Measurements from ENCODE around the gene THRB. TPM values are rescaled to one million over a fixed set of nuclear protein-coding genes. Genes with fewer than 3 reads are reported as not detected.
A peak's percentile ranks its signal among the peaks of the same experiment; 100 is the strongest.

The THRB gene
- polyA plus RNA-seq, 1 of the 3 experiments (the other 2 are of a cell fraction) = 0.02 TPM

DNA sequence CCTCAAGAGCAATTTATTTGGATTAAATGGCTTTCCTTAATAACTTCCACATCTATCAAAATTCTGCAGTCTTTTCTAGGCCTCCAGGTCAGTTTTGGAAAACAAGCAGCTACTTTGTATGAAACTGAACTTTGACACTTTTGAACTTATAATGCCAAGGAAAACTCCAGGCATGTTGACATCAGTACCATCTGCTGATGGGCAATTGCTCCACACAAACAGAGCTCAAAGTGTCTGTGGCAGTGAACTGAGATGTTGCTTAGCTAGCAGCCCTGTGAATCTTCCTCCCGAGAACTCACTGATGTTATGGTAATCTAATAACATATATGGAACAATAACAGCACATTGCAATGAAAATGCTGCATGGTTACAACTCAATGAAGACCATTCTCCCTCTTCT, 250.2 kb downstream of the THRB start:
- WGBS (ENCODE audit: low lambda C conversion rate) = 100% methylated on average over 1 of the region's 1 CpG
- TF ChIP-seq GATA2 (CRISPR knock-in tag; IDR thresholded peaks at IDR 0.05) = no peak
- no peak for TF ChIP-seq RFX5 (IDR thresholded peaks at IDR 0.05; ENCODE audit: low read length)
- TF ChIP-seq, protein P1, sequence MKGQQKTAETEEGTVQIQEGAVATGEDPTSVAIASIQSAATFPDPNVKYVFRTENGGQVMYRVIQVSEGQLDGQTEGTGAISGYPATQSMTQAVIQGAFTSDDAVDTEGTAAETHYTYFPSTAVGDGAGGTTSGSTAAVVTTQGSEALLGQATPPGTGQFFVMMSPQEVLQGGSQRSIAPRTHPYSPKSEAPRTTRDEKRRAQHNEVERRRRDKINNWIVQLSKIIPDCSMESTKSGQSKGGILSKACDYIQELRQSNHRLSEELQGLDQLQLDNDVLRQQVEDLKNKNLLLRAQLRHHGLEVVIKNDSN (IDR thresholded peaks at IDR 0.05; ENCODE audit: borderline replicate concordance, low read depth) = no peak
- no peak for TF ChIP-seq RXRA (IDR thresholded peaks at IDR 0.05; ENCODE audit: borderline replicate concordance, low read depth)
- TF ChIP-seq MXI1 (IDR thresholded peaks at IDR 0.05; ENCODE audit: low read depth, low read length) = no peak
- TF ChIP-seq RAD21 (IDR thresholded peaks at IDR 0.05; ENCODE audit: low read length) = no peak
- TF ChIP-seq, protein P2, sequence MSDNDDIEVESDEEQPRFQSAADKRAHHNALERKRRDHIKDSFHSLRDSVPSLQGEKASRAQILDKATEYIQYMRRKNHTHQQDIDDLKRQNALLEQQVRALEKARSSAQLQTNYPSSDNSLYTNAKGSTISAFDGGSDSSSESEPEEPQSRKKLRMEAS (IDR thresholded peaks at IDR 0.05; ENCODE audit: low read depth) = no peak
- TF ChIP-seq, protein P3, sequence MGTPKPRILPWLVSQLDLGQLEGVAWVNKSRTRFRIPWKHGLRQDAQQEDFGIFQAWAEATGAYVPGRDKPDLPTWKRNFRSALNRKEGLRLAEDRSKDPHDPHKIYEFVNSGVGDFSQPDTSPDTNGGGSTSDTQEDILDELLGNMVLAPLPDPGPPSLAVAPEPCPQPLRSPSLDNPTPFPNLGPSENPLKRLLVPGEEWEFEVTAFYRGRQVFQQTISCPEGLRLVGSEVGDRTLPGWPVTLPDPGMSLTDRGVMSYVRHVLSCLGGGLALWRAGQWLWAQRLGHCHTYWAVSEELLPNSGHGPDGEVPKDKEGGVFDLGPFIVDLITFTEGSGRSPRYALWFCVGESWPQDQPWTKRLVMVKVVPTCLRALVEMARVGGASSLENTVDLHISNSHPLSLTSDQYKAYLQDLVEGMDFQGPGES (IDR thresholded peaks at IDR 0.05; ENCODE audit: low read depth, low read length) = no peak
- no peak for TF ChIP-seq TAF1 (IDR thresholded peaks at IDR 0.05; ENCODE audit: borderline replicate concordance, low read depth, low read length)
- no peak for TF ChIP-seq YY1 (IDR thresholded peaks at IDR 0.05; ENCODE audit: low read depth)
- no peak for TF ChIP-seq FOXM1 (IDR thresholded peaks at IDR 0.05; ENCODE audit: low read depth)
- TF ChIP-seq NRF1 (IDR thresholded peaks at IDR 0.05; ENCODE audit: low read depth, low read length) = no peak
- TF ChIP-seq JUND (IDR thresholded peaks at IDR 0.05) = no peak
- Histone ChIP-seq H3K27ac (ENCODE audit: low read depth in 2 of 2, low read length in 1 of 2) (no peak overlapping the region), H3K9me2 (no peaks in the 10 kb centered on the region), H3K27me3 (ENCODE audit: insufficient read depth) (no peaks in the 10 kb centered on the region), H3K9me3 (no peaks in the 10 kb centered on the region), H3K4me3 (ENCODE audit: low read depth in 2 of 2, low read length in 1 of 2) (no peak overlapping the region), H3K4me1 (ENCODE audit: control insufficient read depth in 1 of 2, insufficient read depth in 2 of 2, low read depth in 1 of 2, low read length in 1 of 2) (peaks cover 0 to 10% of the 10 kb centered on the region in 2 experiments; a peak in 1 of 4 replicates), H3F3A (replicated peaks; ENCODE audit: insufficient read depth) (no peaks in the 10 kb centered on the region), H2AFZ (ENCODE audit: low read depth) (no peak overlapping the region), H4K20me1 (ENCODE audit: insufficient read depth) (no peaks in the 10 kb centered on the region), H3K9ac (no peak overlapping the region), H3K36me3 (replicated peaks in 1 of 2; ENCODE audit: control insufficient read depth in 1 of 2, insufficient read depth in 2 of 2, low read length in 1 of 2) (no peaks in the 10 kb centered on the region), H3K79me2 (ENCODE audit: insufficient read depth) (no peaks in the 10 kb centered on the region), H3K4me2 (no peak overlapping the region)
- no peak for DNase-seq
- ChIA-PET CTCF (interaction anchor here (1.0 to 3.1 kb wide), 3 partner anchors 19 to 439 kb away, joined by 4 to 11 read pairs (median 6); no protein-coding TSS in a partner anchor), POLR2A (no interaction called here)

DNA sequence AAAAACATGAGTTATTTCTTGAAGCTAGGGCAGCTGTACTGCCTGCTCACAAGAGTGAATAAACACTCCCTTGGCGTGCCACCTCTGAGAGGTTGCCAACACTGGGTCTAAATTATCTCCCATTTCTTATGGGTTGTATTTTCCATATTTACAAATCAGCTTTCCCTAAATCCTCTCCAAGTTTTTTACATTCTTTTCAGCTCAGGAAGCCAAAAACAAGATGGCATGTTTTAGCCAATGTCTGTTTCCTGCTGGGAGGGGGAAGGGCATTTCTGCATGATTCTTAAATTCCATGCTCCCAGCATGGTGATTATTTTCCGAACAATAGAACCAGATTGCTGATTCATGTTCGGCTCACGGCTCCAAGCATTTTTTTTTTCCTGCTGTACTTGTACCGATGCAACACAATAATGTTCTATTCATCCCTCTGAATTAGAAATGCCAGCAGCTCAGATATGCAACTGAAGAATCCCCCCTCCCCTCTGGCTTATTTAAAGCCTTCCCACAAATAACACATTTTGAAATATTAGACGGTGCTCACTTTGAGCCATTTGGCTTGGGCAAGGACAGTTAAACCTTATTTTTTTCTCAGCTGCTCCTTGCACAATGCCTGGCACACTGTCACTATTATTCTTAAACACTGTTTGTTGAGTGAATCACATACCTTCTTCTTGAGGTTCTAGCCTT, 252.5 kb downstream of the THRB start:
- Histone ChIP-seq H3K4me1 (ENCODE audit: control insufficient read depth in 1 of 2, insufficient read depth in 2 of 2, low read depth in 1 of 2, low read length in 1 of 2) (peaks cover 0 to 17% of the 10 kb centered on the region in 2 experiments; a peak in 2 of 4 replicates), H3K9ac (no peak overlapping the region), H2AFZ (ENCODE audit: low read depth) (peak overlapping the region; percentile 38; the same call in 1 of the 2 replicates), H3K4me3 (ENCODE audit: low read depth in 2 of 2, low read length in 1 of 2) (no peak overlapping the region), H3K79me2 (ENCODE audit: insufficient read depth) (no peaks in the 10 kb centered on the region), H3F3A (replicated peaks; ENCODE audit: insufficient read depth) (peaks cover 15% of the 10 kb centered on the region), H3K9me2 (no peaks in the 10 kb centered on the region), H3K36me3 (replicated peaks in 1 of 2; ENCODE audit: control insufficient read depth in 1 of 2, insufficient read depth in 2 of 2, low read length in 1 of 2) (no peaks in the 10 kb centered on the region), H3K4me2 (peak overlapping the region; percentile 38; the same call in 1 of the 2 replicates), H3K27me3 (ENCODE audit: insufficient read depth) (no peaks in the 10 kb centered on the region), H3K9me3 (no peaks in the 10 kb centered on the region), H3K27ac (ENCODE audit: low read depth in 2 of 2, low read length in 1 of 2) (peak overlapping the region; percentile 52 to 53; a peak in 3 of 4 replicates), H4K20me1 (ENCODE audit: insufficient read depth) (no peaks in the 10 kb centered on the region)
- DNase-seq = no peak
- POLR2A ChIA-PET = no interaction called here
- CTCF ChIA-PET = interaction anchor here (0.9 to 1.5 kb wide), 5 partner anchors 21 to 441 kb away, joined by 3 to 9 read pairs (median 4); no protein-coding TSS in a partner anchor
- WGBS (ENCODE audit: low lambda C conversion rate) = 33% methylated on average over 6 of the region's 6 CpGs
- TF ChIP-seq EP300 (IDR thresholded peaks at IDR 0.05; ENCODE audit: borderline replicate concordance in 1 of 2, low read depth in 1 of 2, low read length in 1 of 2) = peak in 1 of 2 experiments; percentile 70; a peak in 1 of 4 replicates
- TF ChIP-seq FOSL2 (IDR thresholded peaks at IDR 0.05; ENCODE audit: borderline replicate concordance, low read depth) = peak; percentile 71
- peak; percentile 52; the same call in 1 of the 2 replicates for TF ChIP-seq SIN3A (IDR thresholded peaks at IDR 0.05; ENCODE audit: borderline replicate concordance, low read depth, low read length)
- TF ChIP-seq, protein P4, sequence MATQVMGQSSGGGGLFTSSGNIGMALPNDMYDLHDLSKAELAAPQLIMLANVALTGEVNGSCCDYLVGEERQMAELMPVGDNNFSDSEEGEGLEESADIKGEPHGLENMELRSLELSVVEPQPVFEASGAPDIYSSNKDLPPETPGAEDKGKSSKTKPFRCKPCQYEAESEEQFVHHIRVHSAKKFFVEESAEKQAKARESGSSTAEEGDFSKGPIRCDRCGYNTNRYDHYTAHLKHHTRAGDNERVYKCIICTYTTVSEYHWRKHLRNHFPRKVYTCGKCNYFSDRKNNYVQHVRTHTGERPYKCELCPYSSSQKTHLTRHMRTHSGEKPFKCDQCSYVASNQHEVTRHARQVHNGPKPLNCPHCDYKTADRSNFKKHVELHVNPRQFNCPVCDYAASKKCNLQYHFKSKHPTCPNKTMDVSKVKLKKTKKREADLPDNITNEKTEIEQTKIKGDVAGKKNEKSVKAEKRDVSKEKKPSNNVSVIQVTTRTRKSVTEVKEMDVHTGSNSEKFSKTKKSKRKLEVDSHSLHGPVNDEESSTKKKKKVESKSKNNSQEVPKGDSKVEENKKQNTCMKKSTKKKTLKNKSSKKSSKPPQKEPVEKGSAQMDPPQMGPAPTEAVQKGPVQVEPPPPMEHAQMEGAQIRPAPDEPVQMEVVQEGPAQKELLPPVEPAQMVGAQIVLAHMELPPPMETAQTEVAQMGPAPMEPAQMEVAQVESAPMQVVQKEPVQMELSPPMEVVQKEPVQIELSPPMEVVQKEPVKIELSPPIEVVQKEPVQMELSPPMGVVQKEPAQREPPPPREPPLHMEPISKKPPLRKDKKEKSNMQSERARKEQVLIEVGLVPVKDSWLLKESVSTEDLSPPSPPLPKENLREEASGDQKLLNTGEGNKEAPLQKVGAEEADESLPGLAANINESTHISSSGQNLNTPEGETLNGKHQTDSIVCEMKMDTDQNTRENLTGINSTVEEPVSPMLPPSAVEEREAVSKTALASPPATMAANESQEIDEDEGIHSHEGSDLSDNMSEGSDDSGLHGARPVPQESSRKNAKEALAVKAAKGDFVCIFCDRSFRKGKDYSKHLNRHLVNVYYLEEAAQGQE (IDR thresholded peaks at IDR 0.05; ENCODE audit: low read depth, low read length) = no peak
- TF ChIP-seq, protein P5, sequence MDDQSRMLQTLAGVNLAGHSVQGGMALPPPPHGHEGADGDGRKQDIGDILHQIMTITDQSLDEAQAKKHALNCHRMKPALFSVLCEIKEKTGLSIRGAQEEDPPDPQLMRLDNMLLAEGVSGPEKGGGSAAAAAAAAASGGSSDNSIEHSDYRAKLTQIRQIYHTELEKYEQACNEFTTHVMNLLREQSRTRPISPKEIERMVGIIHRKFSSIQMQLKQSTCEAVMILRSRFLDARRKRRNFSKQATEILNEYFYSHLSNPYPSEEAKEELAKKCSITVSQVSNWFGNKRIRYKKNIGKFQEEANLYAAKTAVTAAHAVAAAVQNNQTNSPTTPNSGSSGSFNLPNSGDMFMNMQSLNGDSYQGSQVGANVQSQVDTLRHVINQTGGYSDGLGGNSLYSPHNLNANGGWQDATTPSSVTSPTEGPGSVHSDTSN (IDR thresholded peaks at IDR 0.05) = peak; percentile 60; the same call in 1 of the 2 replicates
- peak; percentile 22; the same call in 1 of the 2 replicates for TF ChIP-seq RXRA (IDR thresholded peaks at IDR 0.05; ENCODE audit: borderline replicate concordance, low read depth)
